Stimulated activated CD4-positive, alpha-beta T cell treated with anti-CD3 and anti-CD28 coated beads, Interleukin-12 subunit alpha, Interleukin-12 subunit beta, amount 100 ng/mL, for 4 hours (primary cell): Measurements from ENCODE around the gene SIL1.
A peak's percentile ranks its signal among the peaks of the same experiment; 100 is the strongest.
"Not testable (repeated sequence)": the region's sequence is repeated elsewhere in the genome, so short reads cannot be mapped to it uniquely, and the experiment has no call there.

Experiments
- DNase-seq: peaks from one replicate; pipeline ENCODE4 v3.0.0-alpha.2; 2020

Gene SIL1

DNA sequence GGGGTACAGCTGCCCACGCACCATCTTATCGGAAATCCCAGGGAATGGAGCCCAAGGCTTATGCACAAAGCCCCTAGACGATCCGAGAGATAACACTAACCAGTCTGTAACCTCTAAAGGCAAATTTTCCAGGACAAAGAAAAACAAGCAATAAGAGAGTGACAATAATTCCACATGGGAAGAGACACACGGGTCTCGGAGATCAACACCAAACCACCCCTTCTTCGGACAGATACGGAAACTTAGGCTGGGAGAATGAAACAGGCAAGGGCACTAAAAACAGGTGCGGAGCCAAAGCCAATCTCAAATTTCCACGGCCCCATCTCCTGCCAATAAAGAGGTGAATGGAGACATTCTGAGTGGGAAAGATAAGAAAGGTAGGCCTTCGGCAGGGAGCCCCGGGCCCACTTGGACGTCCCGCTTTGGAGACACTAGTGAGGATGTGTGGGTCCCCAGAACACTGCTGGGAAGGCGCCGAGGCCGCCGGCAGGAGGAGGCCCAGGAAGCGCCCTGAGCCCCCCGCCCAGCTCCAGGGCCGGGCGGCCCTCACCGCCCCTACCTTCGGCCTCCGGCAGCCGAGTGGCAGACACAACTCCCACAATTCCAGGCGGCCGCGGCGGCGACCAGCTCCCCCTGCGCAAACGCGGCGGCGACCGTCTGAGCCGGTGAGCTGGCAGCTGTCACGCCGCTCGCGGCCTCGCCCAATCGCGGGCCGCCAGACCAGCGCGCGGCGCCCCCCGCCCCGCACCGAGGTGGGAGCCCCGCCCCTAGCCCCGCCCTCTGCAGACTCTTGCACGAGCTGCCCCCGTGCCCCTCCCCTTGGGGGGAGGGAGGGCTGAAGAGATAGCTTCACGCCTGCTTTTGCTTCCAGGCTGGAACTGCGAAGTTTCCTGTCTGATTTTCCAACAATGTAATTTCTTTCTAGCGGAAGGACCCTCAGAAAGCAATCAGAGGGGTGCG, at the start of gene SIL1:
SIL1 (minus strand) TSS at position 659 of the 960 bp plus-strand sequence. CDS start 70,525 bp downstream, outside the sequence.
- DNase-seq: peak; percentile 99

DNA sequence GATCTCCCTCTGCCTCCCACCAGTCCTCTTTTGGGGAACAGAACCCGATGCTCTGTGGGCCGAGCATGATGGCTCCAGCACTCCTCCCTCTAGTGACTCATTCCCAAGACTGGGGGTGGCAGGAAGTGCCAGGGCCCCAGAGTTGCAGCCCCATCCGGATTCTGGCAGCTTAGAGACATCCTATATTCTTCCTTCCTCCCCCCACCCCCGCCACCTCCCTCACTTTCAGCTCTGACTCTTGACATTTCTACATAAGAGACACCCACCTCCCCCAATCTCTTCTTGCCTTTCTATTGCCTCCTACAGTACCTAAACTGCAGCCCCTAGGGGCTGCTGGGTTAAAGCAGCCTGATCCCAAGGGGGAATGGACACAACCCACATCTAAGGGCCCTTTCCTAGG, 48.2 kb upstream of the SIL1 start:
- peak; percentile 52 for DNase-seq

DNA sequence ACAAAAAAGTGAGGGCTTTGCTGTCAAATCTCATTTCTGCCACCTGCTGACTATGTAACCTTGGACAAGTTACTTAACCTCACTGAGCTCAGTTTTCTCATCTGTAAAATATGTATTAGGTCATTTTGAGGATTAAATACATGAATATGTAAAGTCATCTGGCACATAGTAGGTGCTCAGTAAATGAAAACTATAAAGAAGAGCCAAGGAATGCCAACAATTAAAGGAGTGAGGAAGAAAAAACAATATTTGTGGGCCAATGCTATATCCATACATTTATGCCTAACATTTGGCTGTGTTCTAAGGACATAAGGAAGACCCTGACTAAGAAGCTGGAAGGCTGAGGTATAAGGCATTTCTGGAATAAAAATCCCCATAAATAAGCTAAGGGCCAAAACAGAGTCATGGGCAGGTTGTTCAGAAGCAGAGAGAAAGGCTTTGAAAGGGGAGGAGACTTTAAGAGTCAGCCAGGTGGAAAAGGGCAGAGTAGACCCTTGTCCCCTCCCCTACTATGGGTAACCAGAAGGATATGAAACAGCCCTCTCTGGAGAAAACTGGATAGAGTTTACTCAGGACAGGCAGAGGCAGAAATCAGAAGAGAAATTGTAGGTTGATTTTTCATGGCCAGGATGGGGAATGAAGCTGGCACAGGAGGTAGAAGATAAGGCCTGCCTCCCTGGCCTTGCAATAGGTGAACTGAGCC, 47.6 kb upstream of the SIL1 start:
- no peak for DNase-seq

DNA sequence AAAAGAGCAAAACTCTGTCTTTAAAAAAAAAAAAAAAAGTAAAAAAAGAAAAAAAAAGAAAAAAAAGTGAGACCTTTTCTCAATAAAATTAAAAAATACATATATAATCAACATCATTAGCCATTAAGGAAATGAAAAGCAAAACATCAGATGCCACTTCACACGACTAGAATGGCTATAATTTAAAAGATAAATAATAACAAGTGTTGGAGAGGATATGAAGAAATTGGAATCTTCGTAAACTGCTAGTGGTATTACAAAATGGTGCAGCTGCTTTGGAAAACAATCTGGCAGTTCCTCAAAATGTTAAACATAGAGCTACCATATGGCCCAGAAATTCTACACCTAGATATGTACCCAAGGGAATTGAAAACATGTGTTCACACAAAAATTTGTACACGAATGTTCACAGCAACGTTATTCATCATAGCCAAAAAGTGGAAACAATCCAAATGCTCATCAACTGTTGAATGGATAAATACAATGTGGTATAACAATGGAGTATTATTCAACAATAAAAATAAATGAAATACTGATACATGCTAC, 45.3 kb upstream of the SIL1 start:
- no peak for DNase-seq

DNA sequence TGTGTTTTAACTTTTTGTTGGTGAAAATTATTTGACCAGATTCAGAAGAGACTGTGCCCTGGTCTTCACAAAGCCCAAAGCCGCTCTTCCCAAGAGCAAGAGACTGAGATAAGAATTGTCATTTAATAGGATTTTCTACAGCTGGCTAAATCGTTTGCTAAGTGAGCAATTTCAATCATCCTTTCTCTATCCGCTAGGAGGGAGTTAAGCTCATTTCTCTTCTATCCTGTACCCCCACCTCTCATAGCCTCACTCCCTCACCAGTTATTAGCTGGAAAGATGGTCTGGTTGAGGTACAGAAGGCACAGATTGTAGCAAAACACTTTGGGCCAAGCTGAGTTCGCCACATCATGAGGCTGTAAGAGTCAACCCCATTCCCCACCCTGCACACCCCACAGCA, 43.0 kb upstream of the SIL1 start:
- DNase-seq: no peak

DNA sequence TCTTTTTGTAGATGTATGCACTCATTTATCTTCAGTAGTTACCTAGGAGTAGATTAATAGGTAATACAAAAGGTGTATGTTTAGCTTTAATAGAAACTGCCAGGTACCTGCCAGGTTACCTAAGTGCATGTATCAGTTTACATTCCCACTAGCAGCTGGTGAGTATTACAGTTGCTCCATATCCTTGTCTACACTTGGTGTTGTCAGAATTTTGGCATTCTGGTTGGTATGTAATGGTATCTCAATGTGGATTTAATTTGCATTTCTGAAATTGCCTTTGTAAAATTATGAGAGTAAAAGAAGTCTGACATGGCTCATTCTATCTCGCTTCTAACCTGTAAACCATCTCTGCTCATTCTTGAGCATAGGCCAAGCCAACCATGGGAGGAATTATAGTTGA, 38.3 kb upstream of the SIL1 start:
- no peak for DNase-seq

DNA sequence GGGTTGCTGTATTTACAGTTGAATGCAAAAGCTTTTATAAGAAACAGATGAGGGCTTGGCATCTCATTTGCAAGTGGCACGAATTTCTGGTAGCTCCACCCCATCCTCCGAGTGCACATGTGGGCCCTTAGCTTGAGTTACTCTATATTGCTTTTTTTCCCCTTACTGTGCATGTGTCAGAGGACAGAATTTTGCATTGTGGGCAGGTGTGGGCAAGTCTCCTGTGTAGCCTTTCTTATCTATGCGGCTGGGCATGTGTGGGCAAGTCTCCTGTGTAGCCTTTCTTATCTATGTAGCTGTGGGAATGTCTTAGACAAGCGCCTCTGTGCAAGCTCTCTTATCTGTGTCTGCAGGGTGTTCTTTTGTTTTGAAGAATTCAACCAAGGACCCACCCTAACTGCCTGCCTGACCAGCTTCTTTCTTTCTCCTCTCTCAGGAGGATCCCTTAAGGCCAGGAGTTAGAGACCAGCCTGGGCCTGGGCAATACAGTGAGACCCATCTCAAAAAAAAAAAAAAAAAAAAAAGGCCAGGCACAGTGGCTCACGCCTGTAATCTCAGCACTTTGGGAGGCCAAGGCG, 34.1 kb upstream of the SIL1 start:
- no peak for DNase-seq

DNA sequence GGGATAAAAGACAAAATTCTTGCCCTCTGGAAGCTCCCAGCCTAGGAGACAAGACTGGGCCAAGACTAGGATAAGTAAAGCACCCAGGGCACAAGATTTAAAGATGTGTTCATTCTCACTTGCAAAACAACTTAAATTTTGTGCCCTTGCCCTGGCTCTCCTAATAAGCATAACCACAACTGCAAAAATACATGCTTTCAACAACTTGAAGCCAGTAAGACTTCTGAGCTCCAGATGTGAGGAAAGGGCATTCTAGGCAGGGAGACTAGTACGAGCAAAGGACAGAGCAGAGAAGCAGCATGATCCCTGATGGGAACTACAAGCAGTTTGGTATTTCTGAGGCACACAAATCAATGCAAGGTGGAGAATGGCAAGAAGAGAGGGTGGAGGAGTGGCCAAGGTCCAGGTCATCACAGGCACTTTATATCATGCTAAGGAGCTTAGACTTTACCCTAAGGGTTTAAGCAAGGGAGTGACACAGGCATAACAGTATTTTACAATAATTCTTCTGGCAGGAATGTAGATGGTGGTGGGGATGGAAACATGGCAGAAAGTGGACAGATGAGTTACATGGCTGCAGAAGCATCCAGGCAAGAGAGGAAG, 30.1 kb upstream of the SIL1 start:
- no peak for DNase-seq

DNA sequence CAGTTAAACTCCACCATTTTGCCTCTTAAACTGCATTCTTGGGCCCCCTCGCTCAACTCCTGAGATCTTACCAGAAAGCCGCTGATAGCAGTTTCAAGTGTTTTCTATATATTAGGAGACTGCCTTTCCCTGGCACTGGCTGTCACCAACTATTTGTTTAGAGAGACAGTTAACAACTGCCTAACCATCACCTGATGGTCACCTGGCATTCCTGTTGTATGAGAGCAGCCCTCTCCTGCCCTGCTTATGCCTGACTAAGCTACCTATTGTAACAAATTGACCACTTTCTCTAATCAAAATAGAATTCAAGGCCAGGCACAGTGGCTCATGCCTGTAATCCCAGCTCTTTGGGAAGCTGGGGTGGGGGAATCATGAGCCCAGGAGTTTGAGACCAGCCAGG, 28.0 kb upstream of the SIL1 start:
- DNase-seq: no peak

DNA sequence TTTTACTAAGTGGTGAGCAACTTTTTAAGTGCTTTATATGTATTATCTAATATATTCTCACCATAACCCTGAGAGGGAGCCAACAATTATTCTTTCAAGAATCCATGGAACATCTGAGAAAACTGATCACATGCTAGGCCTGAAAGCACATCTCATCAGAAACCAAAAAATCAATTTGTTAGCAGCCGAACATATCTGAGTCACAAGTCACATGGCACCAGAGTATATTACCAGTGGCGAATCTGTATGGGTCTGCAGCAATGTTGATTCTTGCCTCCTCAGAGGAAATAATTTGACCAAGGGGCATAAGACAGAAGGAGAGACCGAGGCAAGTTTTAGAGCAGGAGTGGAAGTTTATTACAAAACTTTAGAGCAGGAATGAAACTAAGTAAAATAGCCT, 25.3 kb upstream of the SIL1 start:
- DNase-seq: no peak

DNA sequence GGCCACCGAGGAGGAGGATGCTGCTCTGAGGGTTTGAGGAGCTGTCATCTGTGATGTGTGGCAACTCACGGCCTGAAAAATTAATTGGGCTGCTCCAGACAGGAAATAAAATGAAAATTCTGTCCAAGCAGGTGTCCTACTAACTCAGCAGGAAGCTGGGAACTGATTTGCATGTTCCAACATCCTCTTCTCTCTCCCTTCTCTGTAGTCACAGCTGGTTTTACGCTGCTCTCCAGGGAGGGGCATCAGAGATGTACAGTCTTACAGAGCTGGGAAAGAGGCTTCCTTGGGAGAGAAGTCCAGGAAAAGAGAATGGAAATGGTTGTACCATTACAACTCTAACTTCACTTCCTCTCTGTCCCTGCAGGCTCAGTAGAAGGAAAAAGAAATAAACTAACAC, 24.2 kb upstream of the SIL1 start:
- DNase-seq: no peak

DNA sequence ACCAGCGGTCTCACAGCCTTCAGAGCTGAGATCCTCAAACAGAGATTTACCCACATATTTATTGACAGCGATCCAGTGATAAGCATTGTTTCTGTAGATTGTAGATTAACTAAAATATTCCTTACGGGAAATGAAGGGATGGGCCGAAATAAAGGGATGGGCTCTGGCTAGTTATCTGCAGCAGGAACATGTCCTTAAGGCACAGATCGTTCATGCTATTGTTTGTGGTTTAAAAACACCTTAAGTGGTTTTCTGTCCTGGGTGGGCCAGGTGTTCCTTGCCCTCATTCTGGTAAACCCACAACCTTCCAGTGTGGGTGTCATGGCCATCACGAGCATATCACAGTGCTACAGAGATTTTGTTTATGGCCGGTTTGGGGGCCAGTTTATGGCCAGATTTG, 19.9 kb upstream of the SIL1 start:
- not testable (repeated sequence) for DNase-seq

DNA sequence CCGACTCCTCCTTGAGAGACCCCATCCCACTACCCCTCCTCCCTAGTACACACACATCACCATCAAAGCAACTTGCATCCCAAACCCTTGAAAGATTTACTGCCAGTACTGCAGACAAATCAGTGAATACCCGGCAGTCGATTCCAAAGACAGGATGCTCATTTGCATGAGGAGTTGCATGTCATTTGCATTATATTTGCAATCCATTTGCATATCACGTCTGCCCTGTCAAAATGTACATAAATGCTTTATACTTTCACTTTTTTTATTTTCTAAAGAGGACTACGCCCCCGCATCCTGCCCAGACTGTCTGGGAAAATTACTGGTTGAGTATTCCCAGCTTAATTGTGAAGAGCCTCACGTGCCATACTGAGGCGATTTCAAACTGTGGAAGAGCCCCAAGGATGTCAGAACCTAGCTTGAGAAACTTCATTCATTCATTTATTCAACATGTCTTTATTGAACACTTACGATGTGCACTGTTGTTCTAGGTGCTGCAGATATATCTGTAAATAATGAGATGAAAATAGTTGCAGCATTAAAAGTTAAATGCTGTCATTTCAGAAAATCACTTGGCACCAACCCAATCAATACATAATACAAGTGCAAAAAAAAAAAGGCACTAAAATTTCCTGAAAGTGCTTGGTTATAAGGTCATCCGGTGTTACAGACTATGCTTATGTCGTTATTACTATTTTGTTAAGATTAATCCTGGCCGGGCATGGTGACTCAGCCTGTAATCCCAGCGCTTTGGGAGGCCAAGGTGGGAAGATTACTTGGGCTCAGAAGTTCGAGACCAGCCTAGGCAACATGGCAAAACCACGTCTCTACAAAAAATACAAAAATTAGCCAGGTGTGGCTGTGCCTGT, 17.2 kb upstream of the SIL1 start:
- no peak for DNase-seq

DNA sequence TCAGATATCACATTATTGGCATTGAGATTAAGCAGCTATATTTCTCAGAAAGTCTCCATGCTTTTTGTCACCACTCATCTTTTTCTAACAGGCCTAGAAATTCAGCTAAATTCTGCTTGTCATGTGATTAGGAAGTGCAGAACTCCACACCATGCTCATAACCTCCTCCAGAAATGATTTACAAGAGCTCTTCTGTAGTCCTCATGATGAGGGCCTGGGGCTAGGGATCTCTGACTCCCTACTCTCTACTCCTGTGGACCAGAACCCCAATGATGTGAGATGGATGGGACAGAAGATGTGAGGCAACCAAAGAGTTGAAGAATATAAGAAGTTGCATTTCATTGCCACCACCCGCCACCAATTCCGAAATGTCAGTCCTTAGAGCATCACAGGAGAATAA, 16.5 kb upstream of the SIL1 start:
- DNase-seq: no peak

DNA sequence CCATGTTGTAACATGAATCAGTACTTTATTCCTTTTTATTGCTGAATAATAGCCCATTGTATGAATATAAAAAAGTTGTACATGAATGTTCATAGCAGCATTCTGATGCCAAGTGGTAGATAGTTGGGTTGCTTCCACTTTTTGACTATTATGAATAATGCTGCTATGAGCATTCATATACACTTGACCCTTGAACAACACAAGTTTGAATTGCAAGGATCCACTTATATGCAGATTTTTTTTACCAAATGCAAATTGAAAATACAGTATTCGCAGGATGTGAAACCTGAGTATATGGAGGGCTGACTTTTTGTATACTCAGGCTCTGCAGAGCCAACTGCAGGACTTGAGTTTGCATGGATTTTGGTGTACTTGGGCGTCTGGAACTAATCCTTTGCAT, 14.7 kb upstream of the SIL1 start:
- no peak for DNase-seq

DNA sequence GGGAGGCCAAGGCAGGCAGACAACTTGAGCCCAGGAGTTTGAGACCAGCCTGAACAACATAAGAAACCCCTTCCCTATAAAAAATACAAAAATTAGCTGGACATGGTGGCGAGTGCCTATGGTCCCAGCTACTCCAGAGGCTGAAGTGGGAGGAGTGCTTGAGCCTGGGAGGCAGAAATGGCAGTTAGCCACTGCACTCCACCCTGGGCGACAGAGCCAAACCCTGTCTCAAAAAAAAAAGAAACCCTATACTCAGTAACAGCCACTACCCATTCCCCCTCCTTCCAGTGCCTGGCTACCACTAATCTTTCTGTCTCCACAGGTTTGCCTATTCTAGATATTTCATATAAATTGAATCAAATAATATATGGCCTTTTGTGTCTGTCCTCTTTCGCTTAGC, 14.3 kb upstream of the SIL1 start:
- no peak for DNase-seq

DNA sequence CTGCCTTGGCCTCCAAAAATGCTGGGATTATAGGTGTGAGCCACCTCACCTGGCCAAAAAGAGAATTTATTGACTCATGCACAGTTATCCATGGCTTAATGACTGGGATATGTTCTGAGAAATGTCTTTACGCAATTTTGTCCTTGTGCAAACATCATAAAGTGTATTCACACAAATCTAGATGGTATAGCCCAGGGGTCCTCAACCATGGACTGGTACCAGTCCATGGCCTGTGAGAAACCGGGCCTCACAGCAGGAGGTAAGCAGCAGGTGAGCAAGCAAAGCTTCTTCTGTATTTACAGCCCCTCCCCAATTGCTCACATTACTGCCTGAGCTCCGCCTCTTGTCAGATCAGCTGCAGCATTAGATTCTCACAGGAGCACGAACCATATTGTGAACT, 12.4 kb upstream of the SIL1 start:
- no peak for DNase-seq

DNA sequence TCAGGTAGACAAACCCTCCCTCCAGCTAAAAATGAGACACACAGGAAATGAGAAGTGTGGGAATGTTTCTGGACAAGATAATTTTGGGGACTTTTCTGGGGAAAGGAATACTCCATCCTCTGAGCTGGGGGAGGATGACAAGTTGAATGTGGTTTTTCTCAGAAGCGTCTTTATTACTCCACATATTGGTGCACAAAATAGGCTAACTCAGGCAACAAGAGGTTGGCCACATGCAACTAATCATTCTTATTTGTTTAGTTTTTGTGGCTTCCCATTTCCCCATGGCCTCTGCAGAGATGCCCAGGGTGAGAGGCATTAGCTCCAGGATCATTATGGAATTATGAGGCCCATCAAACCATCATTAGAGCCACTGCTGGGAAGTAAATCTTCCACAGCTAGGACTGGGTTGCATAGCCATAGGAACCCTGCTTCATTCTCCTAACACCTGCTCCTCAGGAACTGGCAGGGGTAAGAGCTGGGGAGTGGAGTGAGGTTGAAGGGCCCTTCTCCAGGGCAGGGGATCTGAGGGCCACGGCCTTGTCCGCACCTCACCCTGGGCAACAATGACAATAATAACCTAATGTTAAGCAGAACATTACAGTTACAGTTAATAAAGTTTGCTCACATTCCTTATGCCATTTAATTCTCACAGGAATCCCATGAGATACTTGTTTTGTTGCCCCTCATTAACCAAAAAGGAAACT, 9.3 kb upstream of the SIL1 start:
- no peak for DNase-seq

DNA sequence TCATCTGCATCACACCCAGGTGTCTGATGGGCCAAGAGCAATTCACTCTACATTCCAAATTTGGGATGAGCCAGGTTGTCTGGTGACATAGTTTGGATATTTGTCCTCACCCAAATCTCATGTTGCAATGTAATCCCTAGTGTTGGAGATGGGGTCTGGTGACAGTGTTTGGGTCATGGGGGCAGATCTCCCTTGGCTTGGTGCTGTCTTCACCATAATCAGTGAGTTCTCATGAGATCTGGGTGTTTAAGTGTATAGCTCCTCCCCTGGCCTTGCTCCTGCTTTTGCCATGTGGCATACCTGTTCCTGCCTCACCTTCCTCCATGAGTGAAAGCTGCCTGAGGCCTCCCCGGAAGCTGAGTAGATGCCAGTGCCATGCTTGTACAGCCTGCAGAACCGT, 7.4 kb upstream of the SIL1 start:
- no peak for DNase-seq

DNA sequence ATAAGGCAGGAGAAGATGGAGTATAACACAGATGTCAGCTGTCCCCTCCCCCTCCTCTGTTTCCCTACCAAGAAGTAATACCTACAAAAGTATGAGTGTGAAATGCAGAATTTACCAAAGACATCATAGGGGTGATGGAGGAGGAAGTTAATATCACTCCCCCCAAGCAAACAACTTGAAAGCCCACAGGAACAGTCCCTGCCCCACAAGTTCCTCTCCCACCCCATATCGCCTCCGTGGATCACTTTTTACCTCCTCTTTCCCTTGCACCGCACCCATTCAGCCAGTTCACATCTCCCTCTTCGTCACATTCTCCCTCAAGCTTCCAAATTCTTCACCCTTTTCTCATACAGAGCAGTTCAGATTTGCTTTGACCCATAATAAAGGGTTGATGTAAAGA, 7.0 kb upstream of the SIL1 start:
- no peak for DNase-seq

DNA sequence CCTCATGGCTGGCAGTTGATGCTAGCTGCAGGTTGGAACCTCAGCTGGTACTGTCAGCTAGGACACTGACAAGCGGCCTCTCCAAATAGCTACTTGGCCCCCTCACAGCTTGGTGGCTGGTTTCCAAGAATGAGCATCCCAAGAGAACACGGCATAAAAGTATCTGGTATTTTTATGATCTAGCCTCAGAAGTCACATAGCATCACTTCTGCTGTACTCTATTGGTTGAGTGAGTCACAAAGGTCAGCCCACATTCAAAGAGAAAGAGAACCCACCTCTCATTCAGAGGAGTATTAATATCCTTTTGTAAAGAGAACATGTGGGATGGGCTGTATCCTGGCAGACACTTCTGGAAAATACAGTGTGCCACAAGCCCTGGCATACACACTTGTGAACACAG, 6.0 kb upstream of the SIL1 start:
- DNase-seq: no peak

DNA sequence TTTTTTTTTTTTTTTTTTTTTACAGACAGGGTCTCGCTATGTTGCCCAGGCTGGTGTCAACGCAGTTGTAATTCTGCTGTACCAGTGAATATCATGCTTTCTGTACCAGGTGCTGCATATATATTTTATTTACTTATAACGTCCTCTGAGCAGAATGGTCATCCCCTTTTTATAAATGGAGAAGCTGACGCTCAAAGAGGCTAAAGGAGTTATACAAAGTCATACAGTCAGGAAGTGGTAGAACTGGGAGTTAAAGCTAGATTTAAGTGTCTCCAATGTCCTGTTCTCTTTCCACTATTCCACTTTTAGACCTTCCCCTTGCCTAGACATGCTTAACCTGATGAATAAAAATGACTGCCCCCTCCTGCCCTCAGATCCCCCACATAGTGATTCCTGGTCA, 1.2 kb upstream of the SIL1 start:
- no peak for DNase-seq
